Natural killer cell (primary cell): ENCODE data around the gene ACSS1. TPM values are rescaled to one million over a fixed set of nuclear protein-coding genes. Genes with fewer than 3 reads are reported as not detected.

Source experiments
- ATAC-seq, 3 donors: fragments of 150-1000 bp in 2 of 3; fragments of 200-7000 bp in 1 of 3; cut with Tn5 transposase; 1 replicate in 1 of 3; 2 replicates in 2 of 3; pipeline ENCODE4 v1.10.0; 2021; ENCODE audit warnings: mild to moderate bottlenecking in 2 of 3, moderate library complexity in 2 of 3
- DNase-seq, 2 donors: peaks; one replicate each; pipeline versions ENCODE4 v3.0.0 to v3.0.0-alpha.2; 2013 to 2021; ENCODE audit warnings: mixed read lengths in 1 of 2
- H3K27ac ChIP-seq: one replicate; pipeline ENCODE4 v1.5.1; 2013; ENCODE audit warnings: mild to moderate bottlenecking, low read length
- H3K27me3 ChIP-seq: one replicate; pipeline ENCODE4 v1.6.1; 2013; ENCODE audit warnings: low read length; ENCODE audit not compliant: control insufficient read depth, insufficient read depth
- H3K36me3 ChIP-seq: one replicate; pipeline ENCODE4 v1.6.1; 2013; ENCODE audit warnings: low read length; ENCODE audit not compliant: control insufficient read depth, insufficient read depth
- H3K4me1 ChIP-seq: one replicate; pipeline ENCODE4 v1.6.1; 2013; ENCODE audit warnings: low read length; ENCODE audit not compliant: control insufficient read depth, insufficient read depth
- H3K4me3 ChIP-seq: one replicate; pipeline ENCODE4 v1.5.1; 2013; ENCODE audit warnings: low read length
- H3K9me3 ChIP-seq: one replicate; pipeline ENCODE4 v1.6.1; 2013; ENCODE audit warnings: low read length; ENCODE audit not compliant: control insufficient read depth, insufficient read depth
- H3K27ac Mint-ChIP-seq, 2 donors: one replicate each; pipeline ENCODE4 v1.8.0; 2022; ENCODE audit warnings: mild to moderate bottlenecking in 2 of 2, mixed read lengths in 2 of 2, moderate library complexity in 1 of 2
- H3K27me3 Mint-ChIP-seq, 2 donors: one replicate each; pipeline ENCODE4 v1.8.0; 2022; ENCODE audit warnings: low read depth in 2 of 2, mixed read lengths in 2 of 2
- H3K36me3 Mint-ChIP-seq: one replicate; pipeline ENCODE4 v1.8.0; 2022; ENCODE audit warnings: mixed read lengths
- H3K4me1 Mint-ChIP-seq, 2 donors: one replicate each; pipeline ENCODE4 v1.8.0; 2022; ENCODE audit warnings: mixed read lengths in 2 of 2
- H3K4me3 Mint-ChIP-seq: one replicate; pipeline ENCODE4 v1.8.0; 2022; ENCODE audit warnings: mild to moderate bottlenecking, moderate library complexity, mixed read lengths
- H3K9me3 Mint-ChIP-seq, 2 donors: one replicate each; pipeline ENCODE4 v1.8.0; 2022; ENCODE audit warnings: mixed read lengths in 2 of 2
- WGBS: methylation state at CpG from one replicate; pipeline ENCODE4 v1.1.7; 2013; ENCODE audit warnings: missing lambda C conversion rate; ENCODE audit not compliant: insufficient coverage; 5-methylcytosine and 5-hydroxymethylcytosine counted together
- intact Hi-C: fragments of 100-400 bp; cut with micrococcal nuclease; formaldehyde crosslinking; loops from one replicate; pipeline ENCODE4 v1.14.2; 2022
- total RNA-seq, 4 donors: library from RNA; stranded (reverse); fragments of 120-200 nt in 1 of 4; gene quantifications; one replicate each; pipeline versions ENCODE4 v1.2.3 to v1.2.4, GENCODE V29; 2013 to 2022
- TF ChIP-seq, protein P1 (sequence below): fragments of 200-600 bp; IDR thresholded peaks from one replicate; pipeline ENCODE4 v1.8.0; 2022; ENCODE audit warnings: antibody characterized with exemption

The ACSS1 gene
- total RNA-seq, 3 donors from 2014 or later (not counting 1 experiment from before 2014, with no cell fraction given), result 46.3 to 67.4 (median 57.4) TPM

- no peak overlapping the region for H3K27ac ChIP-seq
- H3K9me3 Mint-ChIP-seq, result no peaks in the 10 kb centered on the region
- H3K4me1 Mint-ChIP-seq, result peaks cover 38 to 46% of the 10 kb centered on the region in 2 donors
- no peak for DNase-seq
- no peak overlapping the region for H3K4me3 Mint-ChIP-seq
- H3K36me3 Mint-ChIP-seq, result no peaks in the 10 kb centered on the region
- TF ChIP-seq, protein P1, sequence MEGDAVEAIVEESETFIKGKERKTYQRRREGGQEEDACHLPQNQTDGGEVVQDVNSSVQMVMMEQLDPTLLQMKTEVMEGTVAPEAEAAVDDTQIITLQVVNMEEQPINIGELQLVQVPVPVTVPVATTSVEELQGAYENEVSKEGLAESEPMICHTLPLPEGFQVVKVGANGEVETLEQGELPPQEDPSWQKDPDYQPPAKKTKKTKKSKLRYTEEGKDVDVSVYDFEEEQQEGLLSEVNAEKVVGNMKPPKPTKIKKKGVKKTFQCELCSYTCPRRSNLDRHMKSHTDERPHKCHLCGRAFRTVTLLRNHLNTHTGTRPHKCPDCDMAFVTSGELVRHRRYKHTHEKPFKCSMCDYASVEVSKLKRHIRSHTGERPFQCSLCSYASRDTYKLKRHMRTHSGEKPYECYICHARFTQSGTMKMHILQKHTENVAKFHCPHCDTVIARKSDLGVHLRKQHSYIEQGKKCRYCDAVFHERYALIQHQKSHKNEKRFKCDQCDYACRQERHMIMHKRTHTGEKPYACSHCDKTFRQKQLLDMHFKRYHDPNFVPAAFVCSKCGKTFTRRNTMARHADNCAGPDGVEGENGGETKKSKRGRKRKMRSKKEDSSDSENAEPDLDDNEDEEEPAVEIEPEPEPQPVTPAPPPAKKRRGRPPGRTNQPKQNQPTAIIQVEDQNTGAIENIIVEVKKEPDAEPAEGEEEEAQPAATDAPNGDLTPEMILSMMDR, result no peak
- WGBS, result 99% methylated on average over 6 of the region's 6 CpGs
- H3K36me3 ChIP-seq, result peaks cover 52% of the 10 kb centered on the region
- H3K4me3 ChIP-seq, result no peak overlapping the region
- H3K27ac Mint-ChIP-seq, result peak overlapping the region in 1 of 2 donors; percentile 45
- H3K9me3 ChIP-seq, result no peaks in the 10 kb centered on the region
- no peaks in the 10 kb centered on the region for H3K27me3 Mint-ChIP-seq
- no peaks in the 10 kb centered on the region for H3K27me3 ChIP-seq
- ATAC-seq, result no peak
- intact Hi-C loops, result no loop called here
- H3K4me1 ChIP-seq, result peaks cover 36% of the 10 kb centered on the region
Measured at GRCh38 chr20:25020901-25021301, 37.0 kb downstream of the ACSS1 start.

DNA sequence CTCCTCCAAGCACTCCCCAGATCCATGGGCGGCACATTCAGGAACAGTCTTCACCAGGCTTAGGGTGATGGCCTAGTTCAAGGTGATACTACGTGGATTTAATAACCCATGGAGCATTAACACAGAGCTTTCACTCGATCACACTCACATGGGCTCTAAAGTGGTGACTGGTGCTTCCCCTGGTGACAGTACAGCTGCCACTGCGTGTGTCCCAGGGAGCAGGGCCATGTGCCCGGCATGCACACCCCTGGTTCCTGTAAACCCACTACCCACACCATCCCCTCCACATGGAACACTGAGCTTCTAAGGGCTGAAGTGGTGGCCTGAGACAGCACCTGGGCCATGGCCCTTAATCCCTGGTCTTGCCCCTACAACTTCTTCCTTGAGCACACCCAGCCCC, 37.6 kb downstream of the ACSS1 start:
- Histone ChIP-seq H3K27me3 (no peaks in the 10 kb centered on the region), H3K4me1 (peaks cover 40% of the 10 kb centered on the region)

GRCh38 chr20:25019381-25020155, 38.4 kb downstream of the ACSS1 start:
- DNase-seq (no peak), ATAC-seq (no peak)
- Mint-ChIP-seq H3K27me3 (no peaks in the 10 kb centered on the region), H3K4me1 (peaks cover 42 to 49% of the 10 kb centered on the region in 2 donors), H3K27ac (peak overlapping the region in 1 of 2 donors; percentile 85), H3K9me3 (no peaks in the 10 kb centered on the region), H3K4me3 (no peak overlapping the region), H3K36me3 (no peaks in the 10 kb centered on the region)
- Histone ChIP-seq H3K4me1 (peaks cover 41% of the 10 kb centered on the region), H3K9me3 (no peaks in the 10 kb centered on the region), H3K27me3 (no peaks in the 10 kb centered on the region), H3K4me3 (no peak overlapping the region), H3K36me3 (peaks cover 57% of the 10 kb centered on the region), H3K27ac (no peak overlapping the region)
- 96% methylated on average over 16 of the region's 16 CpGs for WGBS
- TF ChIP-seq, protein P1, result no peak
- intact Hi-C loops, result no loop called here

More for the DNA sequence above, 37.6 kb downstream of the ACSS1 start:
- H3K36me3 Mint-ChIP-seq, result no peaks in the 10 kb centered on the region
- H3K4me1 Mint-ChIP-seq, result peaks cover 39 to 47% of the 10 kb centered on the region in 2 donors
- H3K9me3 ChIP-seq, result no peaks in the 10 kb centered on the region
- TF ChIP-seq, protein P1, result no peak
- no peaks in the 10 kb centered on the region for H3K9me3 Mint-ChIP-seq
- no peak overlapping the region for H3K4me3 ChIP-seq
- no peak overlapping the region for H3K4me3 Mint-ChIP-seq
- H3K27ac Mint-ChIP-seq, result peak overlapping the region in 1 of 2 donors; percentile 45
- WGBS, result 92% methylated on average over 5 of the region's 5 CpGs
- peaks cover 52% of the 10 kb centered on the region for H3K36me3 ChIP-seq
- intact Hi-C loops, result no loop called here
- no peak for DNase-seq
- no peak for ATAC-seq
- H3K27ac ChIP-seq, result no peak overlapping the region
- H3K27me3 Mint-ChIP-seq, result no peaks in the 10 kb centered on the region
